PC-3 (cell line): ENCODE measurements around the gene PSMG3. TPM values are rescaled to one million over a fixed set of nuclear protein-coding genes. Genes with fewer than 3 reads are reported as not detected.

ENCODE experiments used
- ATAC-seq: fragments of 200-7000 bp; cut with Tn5 transposase; 2 replicates; pipeline ENCODE4 v1.9.1; 2020; ENCODE audit warnings: mild to moderate bottlenecking, moderate library complexity
- BruUV-seq: library from RNA; stranded (reverse); fragments of 400-500 nt; replicated peaks from 2 replicates; lab custom pipeline; 2021; lab: Mats Ljungman, UMichigan
- CTCF ChIA-PET: fragments of 300-600 bp; sonication (Branson Sonifier 250); formaldehyde crosslinking; loops from one replicate; lab custom pipeline; 2022; ENCODE audit warnings: antibody characterized with exemption; lab: Charles Lee
- POLR2A ChIA-PET: fragments of 300-600 bp; sonication (Branson Sonifier 250); formaldehyde crosslinking; loops from one replicate; lab custom pipeline; 2022; ENCODE audit warnings: antibody characterized with exemption; ENCODE audit not compliant: unreplicated experiment; lab: Charles Lee
- DNase-seq: peaks from one replicate; pipeline ENCODE4 v3.0.0-alpha.2; 2015
- H2AFZ ChIP-seq: fragments of 300-600 bp; sonication (generic); 2 replicates; pipeline ENCODE4 v1.6.0; 2016; ENCODE audit warnings: antibody characterized with exemption, low read length
- H3F3A ChIP-seq: fragments of 300-600 bp; sonication (generic); one replicate; pipeline ENCODE4 v1.6.0; 2017; ENCODE audit warnings: antibody characterized with exemption, low read length, control low read depth, mild to moderate bottlenecking; ENCODE audit not compliant: unreplicated experiment
- H3K27ac ChIP-seq: fragments of 300-600 bp; sonication (generic); 2 replicates; pipeline ENCODE4 v1.5.1; 2016; ENCODE audit warnings: mild to moderate bottlenecking, low read length
- H3K27me3 ChIP-seq: fragments of 300-600 bp; sonication (generic); 2 replicates; pipeline ENCODE4 v1.6.1; 2016; ENCODE audit warnings: low read length, mixed read lengths
- H3K36me3 ChIP-seq: fragments of 300-600 bp; sonication (generic); 2 replicates; pipeline ENCODE4 v1.6.1; 2016; ENCODE audit warnings: low read depth, mixed run types, low read length, mixed read lengths
- H3K4me1 ChIP-seq: fragments of 300-600 bp; sonication (generic); 2 replicates; pipeline ENCODE4 v1.5.1; 2016; ENCODE audit warnings: low read length; ENCODE audit not compliant: insufficient read depth
- H3K4me2 ChIP-seq: fragments of 300-600 bp; sonication (generic); 2 replicates; pipeline ENCODE4 v1.6.0; 2016; ENCODE audit warnings: low read length
- H3K4me3 ChIP-seq: fragments of 300-600 bp; sonication (generic); 2 replicates; pipeline ENCODE4 v1.5.1; 2016; ENCODE audit warnings: mild to moderate bottlenecking, low read length, mixed read lengths
- H3K79me2 ChIP-seq: fragments of 300-600 bp; sonication (generic); 2 replicates; pipeline ENCODE4 v1.6.1; 2017; ENCODE audit warnings: low read length, mixed read lengths
- H3K9ac ChIP-seq: fragments of 300-600 bp; sonication (generic); 2 replicates; pipeline ENCODE4 v1.6.0; 2016; ENCODE audit warnings: mild to moderate bottlenecking, low read length
- H3K9me2 ChIP-seq: fragments of 300-600 bp; sonication (generic); replicated peaks from 2 replicates; pipeline ENCODE4 v1.6.1; 2016; ENCODE audit warnings: mixed run types, low read length, mixed read lengths
- H3K9me3 ChIP-seq: fragments of 300-600 bp; sonication (generic); 2 replicates; pipeline ENCODE4 v1.6.1; 2016; ENCODE audit warnings: low read length, mixed read lengths
- H4K20me1 ChIP-seq: fragments of 300-600 bp; sonication (generic); 2 replicates; pipeline ENCODE4 v1.6.1; 2016; ENCODE audit warnings: low read length, mixed read lengths
- CTCF ChIP-seq: fragments of 300-600 bp; sonication (generic); conservative IDR thresholded peaks from 2 replicates; pipeline ENCODE4 v1.5.1; 2017; ENCODE audit warnings: antibody characterized with exemption, low read depth, mild to moderate bottlenecking, low read length
- EZH2 ChIP-seq: fragments of 300-600 bp; sonication (generic); IDR thresholded peaks from one replicate; pipeline ENCODE4 v1.6.1; 2017; ENCODE audit warnings: antibody characterized with exemption, mild to moderate bottlenecking, low read length; ENCODE audit not compliant: unreplicated experiment
- EZH2phosphoT487 ChIP-seq: fragments of 300-600 bp; sonication (generic); IDR thresholded peaks from 2 replicates; pipeline ENCODE4 v1.6.1; 2018; ENCODE audit warnings: mild to moderate bottlenecking, antibody characterized with exemption, low read length, borderline replicate concordance
- intact Hi-C: fragments of 100-400 bp; cut with micrococcal nuclease; formaldehyde crosslinking; loops from 2 replicates; pipeline ENCODE4 v1.9.0; 2023
- total RNA-seq: library from RNA; depleted of rRNA; stranded (reverse); fragments of >200 nt; gene quantifications from 2 replicates; pipeline ENCODE4 v1.2.3, GENCODE V29; 2014

Gene PSMG3
- total RNA-seq, 1 experiment from 2014 or later = 133 TPM

GRCh38 chr7:1546274-1546908 is 23.4 kb downstream of the PSMG3 start:
- ATAC-seq = no peak
- H3K9me2 ChIP-seq = no peaks in the 10 kb centered on the region
- no TSS peak for BruUV-seq

GRCh38 chr7:1545417-1546246 is 24.2 kb downstream of the PSMG3 start:
- CTCF ChIA-PET = no interaction called here
- no peaks in the 10 kb centered on the region for H3F3A ChIP-seq
- H3K79me2 ChIP-seq = no peaks in the 10 kb centered on the region
- H3K4me3 ChIP-seq = no peak overlapping the region
- no peaks in the 10 kb centered on the region for H3K9me2 ChIP-seq
- no peaks in the 10 kb centered on the region for H3K9me3 ChIP-seq
- H3K9ac ChIP-seq = no peak overlapping the region
- H3K36me3 ChIP-seq = no peaks in the 10 kb centered on the region
- no peaks in the 10 kb centered on the region for H3K4me1 ChIP-seq
- no peak for ATAC-seq
- no peaks in the 10 kb centered on the region for H3K27me3 ChIP-seq
- no peak overlapping the region for H2AFZ ChIP-seq
- intact Hi-C loops = no loop called here
- H3K27ac ChIP-seq = no peak overlapping the region
- H4K20me1 ChIP-seq = no peaks in the 10 kb centered on the region
- TF ChIP-seq CTCF = peak; percentile 50; the same call in 1 of the 2 replicates
- TF ChIP-seq EZH2phosphoT487 = no peak
- no peak for TF ChIP-seq EZH2
- no peak for DNase-seq
- POLR2A ChIA-PET = interaction anchor here (1.0 kb wide), 1 partner anchor 10 kb away, joined by 3 read pairs; no protein-coding TSS in a partner anchor
- no TSS peak for BruUV-seq
- H3K4me2 ChIP-seq = no peak overlapping the region

More at GRCh38 chr7:1546274-1546908, 23.4 kb downstream of the PSMG3 start:
- H3K79me2 ChIP-seq = no peaks in the 10 kb centered on the region
- intact Hi-C loops = no loop called here
- H3K27ac ChIP-seq = no peak overlapping the region
- H4K20me1 ChIP-seq = no peaks in the 10 kb centered on the region
- ChIA-PET POLR2A (interaction anchor here (1.0 kb wide), 1 partner anchor 9 kb away, joined by 3 read pairs; no protein-coding TSS in a partner anchor), CTCF (no interaction called here)
- TF ChIP-seq EZH2 (no peak), EZH2phosphoT487 (no peak), CTCF (no peak)
- no peaks in the 10 kb centered on the region for H3K9me3 ChIP-seq
- no peak overlapping the region for H3K4me2 ChIP-seq
- no peak for DNase-seq
- no peaks in the 10 kb centered on the region for H3F3A ChIP-seq
- no peaks in the 10 kb centered on the region for H3K4me1 ChIP-seq
- H3K4me3 ChIP-seq = no peak overlapping the region
- no peak overlapping the region for H2AFZ ChIP-seq
- H3K9ac ChIP-seq = no peak overlapping the region
- no peaks in the 10 kb centered on the region for H3K36me3 ChIP-seq
- no peaks in the 10 kb centered on the region for H3K27me3 ChIP-seq
